CD4-positive, alpha-beta T cell treated with Interleukin-4 for 1 hour (primary cell): ENCODE measurements around the gene ZNF598.
"Not testable (repeated sequence)": the region's sequence is repeated elsewhere in the genome, so short reads cannot be mapped to it uniquely, and the experiment has no call there.

ENCODE experiments used
- DNase-seq, 2 donors: peaks; one replicate each; pipeline ENCODE4 v3.0.0-alpha.2; 2020 to 2022

The ZNF598 gene

GRCh38 chr16:2027024-2028010 lies 17.7 kb upstream of the ZNF598 start:
- DNase-seq, result peak in 1 of 2 donors; percentile 17

DNA sequence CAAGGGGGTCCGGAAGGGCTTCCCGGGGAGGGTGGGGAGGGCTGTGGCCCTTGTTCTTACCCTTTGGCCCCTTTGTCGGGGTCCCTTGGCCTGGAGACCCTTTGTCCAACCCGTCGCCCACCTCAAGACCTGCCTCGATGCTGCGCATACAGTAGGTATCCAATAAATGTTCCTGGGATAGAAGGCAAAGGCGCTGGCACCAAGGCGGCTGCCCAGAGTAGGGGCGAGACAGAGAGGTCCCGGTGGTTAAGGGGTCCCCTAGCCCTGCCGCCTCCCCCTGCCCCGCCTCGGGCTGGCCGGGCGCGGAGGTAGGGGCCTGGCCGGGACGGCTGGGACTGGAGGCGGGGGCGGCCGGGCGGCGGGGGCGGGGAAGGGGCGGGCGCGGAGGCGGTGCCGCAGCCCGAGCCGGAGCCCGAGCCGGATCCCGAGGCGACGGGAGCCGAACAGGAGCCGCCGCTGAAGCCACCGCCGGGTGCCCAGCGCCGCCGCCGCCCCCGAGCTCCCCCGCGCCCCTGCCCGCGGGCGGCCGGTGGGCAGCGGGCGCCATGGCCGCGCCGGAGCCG lies 16.9 kb upstream of the ZNF598 start, which contains the start of gene NHERF2:
TSS of gene NHERF2 (plus strand) at position 442 of the 563 bp plus-strand sequence. CDS start at position 546, 104 bp downstream.
- peak in 1 of 2 donors; percentile 27 for DNase-seq

DNA sequence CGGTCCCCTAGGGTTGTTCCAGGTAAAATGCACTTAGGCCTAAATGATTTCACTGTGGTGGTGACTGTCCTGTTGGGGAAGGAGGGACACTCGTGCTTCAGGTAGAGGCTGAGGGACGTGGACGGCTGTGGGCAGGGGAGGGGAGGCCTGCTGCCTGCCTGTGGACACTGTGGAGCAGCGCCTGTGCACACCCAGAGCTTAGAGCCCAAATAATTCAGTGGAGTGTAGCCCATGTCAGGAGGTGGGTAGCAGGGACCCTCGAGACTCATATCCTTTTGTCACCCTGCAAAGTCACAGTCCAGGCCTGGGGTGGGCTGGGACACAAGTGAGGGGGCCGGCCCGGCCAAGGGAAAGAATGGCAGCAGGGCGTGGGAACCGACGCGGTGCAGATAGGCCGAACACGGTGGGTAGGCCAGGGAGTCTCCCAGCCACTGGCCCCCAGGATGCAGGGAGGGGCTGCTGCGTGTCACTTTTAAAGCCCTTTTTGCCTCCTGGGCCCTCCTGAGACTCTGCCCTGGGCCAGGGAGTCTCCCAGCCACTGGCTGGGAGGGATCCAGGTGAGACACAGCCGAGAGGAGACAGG lies 16.3 kb upstream of the ZNF598 start:
- DNase-seq, result no peak

DNA sequence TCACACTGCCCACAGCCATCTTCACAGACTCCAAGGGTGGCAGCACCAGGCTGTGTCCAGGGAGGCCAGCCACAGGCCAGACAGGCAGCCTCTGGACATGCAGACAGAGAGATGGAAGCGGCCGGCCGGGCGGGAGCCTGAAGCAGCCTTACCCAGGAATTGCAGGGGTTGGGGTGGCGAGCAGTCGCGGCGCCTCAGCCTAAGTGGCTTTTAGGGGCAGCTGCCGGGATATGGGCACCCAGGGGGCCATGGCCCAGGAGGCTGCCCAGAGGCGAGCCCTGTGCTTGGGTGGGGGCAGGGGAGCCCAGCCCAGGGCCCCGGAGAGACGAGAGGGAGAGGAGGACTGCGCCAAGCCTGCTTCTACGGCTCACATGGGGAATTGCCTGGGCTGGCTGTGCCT lies 15.6 kb upstream of the ZNF598 start:
- no peak for DNase-seq

DNA sequence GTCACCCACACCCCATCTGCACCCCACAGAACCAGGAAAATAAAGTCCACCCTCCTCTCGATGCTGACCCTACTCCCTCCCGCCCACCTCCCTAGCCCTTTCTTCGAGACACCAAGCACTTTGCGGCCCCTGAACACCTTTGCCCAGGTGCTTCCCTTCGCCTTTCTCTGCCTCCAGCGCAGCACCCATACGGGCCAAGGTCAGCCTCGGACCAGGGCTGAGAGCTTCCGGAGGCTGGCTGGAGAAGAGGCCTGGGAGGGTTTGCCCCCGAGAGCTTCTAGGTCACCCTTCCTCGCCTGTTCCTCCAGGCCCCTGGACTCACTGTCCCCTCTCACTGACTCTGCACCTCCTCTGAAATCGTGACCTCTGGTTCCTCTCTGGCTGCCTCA lies 14.4 kb upstream of the ZNF598 start:
- DNase-seq, result no peak

DNA sequence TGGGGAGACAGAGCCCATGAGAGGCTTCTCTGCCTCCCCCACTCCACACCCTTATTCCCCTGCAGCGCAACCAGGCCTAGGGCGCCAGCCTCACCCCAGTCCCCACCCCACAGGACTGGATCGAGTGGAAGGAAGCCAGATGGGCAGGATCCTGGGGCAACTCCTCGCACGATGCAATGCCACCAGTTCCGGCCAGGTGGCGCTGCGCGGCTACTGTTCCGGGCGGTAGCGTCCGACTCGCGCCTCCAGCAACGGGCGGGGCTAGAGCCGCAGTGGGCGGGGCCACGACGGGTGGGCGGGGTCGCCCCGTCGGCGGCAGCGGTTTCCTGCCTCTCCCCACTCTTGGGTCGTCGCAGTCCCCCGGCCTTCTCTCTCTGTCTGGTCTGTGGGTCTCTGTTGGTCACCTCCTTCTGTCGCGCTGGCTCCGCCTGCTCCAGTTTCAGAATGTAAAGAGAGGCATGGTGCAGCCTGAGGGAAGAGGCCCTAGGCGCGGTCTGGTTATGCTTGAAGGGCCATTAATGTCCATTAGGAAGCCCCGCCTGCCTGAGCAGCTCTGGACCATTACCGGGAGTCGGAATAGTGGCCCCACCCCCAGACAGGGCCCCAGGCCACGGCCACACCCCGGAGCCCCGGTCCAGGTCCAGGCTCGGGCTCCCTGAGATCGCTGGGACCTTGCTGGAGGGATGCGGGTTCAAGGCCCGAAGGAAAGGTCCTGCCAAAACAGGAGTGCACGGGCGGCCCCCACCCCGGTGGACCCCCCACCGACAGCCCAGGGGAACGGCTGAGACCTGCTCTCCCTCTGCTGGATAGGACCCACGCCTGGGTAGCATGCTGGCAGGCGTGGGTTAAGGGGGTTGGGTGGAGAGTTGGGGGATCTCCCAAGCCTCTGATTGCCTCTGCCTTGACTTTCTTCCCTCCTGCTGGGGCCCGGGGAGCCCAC lies 13.7 kb upstream of the ZNF598 start:
- DNase-seq, result peak; percentile 93 to 95

DNA sequence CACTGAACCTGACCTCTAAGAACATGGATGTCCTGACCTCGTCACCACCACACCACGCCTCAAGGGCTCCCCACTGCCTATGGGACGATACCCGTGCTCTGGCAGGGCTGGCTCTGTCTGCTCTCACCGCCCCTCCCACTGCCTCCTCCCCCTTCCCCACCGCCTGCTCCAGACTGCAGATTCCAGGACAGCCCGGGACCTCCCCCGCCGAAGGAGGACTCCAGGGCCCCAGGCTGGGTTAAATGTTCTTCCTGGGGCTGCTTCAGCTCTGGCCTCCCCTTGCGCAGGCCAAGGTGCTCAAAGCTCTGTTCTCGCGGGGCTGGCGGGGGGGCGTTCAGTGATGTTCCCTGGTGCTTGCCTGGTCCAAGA lies 13.1 kb upstream of the ZNF598 start:
- no peak for DNase-seq

DNA sequence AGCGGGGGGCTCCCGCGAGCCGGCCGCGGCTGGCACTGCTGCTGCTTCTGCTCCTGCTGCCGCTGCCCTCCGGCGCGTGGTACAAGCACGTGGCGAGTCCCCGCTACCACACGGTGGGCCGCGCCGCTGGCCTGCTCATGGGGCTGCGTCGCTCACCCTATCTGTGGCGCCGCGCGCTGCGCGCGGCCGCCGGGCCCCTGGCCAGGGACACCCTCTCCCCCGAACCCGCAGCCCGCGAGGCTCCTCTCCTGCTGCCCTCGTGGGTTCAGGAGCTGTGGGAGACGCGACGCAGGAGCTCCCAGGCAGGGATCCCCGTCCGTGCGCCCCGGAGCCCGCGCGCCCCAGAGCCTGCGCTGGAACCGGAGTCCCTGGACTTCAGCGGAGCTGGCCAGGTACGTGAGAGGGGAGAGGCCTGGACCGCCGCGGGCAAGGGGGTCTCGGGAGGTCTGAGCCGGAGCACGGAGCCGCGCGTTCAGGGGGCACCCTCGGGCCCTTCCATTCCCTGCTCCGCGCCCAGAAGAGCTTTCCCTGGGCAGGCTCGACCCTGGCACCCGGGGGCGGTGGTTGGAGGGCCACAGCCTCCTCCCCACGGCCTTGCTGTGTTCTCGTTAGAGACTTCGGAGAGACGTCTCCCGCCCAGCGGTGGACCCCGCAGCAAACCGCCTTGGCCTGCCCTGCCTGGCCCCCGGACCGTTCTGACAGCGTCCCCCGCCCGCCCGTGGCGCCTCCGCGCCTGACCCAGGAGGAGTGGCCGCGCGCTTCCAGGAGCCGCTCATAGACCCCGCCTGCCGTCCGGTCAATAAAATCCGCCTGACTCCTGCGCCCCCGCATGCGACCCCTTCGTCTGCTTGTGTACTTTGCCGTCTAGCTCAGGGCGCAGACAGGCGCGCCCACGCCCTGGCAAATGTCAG lies 10.6 kb upstream of the ZNF598 start:
- no peak for DNase-seq

- DNase-seq, result no peak
Observed at GRCh38 chr16:2019518-2019920, 9.9 kb upstream of the ZNF598 start, which contains the start of gene NPW. TSS of gene NPW (plus strand) at chr16:2019785.

DNA sequence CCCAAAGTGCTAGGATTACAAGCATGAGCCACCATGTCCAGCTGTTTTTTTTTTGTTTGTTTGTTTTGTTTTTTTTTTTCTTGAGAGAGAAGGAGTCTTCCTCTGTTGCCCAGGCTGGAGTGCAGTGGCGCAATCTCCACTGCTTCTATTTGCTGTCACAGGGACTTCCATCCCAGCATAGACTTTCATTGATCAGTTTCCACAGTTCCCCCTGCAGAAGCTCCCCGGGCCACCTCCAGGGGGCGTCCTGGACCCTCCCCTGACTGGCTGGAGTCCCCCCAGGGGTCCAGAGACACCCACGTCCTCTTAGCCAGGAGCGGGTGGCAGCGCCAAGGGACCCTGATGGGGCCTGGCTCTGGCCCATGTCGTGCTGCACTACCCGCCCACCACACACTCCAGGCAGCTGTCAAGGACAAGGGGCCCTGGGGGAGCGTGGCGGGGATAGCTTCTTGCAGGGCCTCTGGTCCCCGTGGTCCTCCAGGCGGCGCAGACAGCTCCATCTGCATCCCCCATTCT lies 6.8 kb upstream of the ZNF598 start:
- DNase-seq, result no peak

- DNase-seq, result no peak
Observed at GRCh38 chr16:2015947-2016208, 6.3 kb upstream of the ZNF598 start.

- peak in 1 of 2 donors; percentile 49 for DNase-seq
Observed at GRCh38 chr16:2015117-2015946, 5.7 kb upstream of the ZNF598 start.

- DNase-seq, result no peak
Observed at GRCh38 chr16:2013527-2013926, 3.9 kb upstream of the ZNF598 start.

DNA sequence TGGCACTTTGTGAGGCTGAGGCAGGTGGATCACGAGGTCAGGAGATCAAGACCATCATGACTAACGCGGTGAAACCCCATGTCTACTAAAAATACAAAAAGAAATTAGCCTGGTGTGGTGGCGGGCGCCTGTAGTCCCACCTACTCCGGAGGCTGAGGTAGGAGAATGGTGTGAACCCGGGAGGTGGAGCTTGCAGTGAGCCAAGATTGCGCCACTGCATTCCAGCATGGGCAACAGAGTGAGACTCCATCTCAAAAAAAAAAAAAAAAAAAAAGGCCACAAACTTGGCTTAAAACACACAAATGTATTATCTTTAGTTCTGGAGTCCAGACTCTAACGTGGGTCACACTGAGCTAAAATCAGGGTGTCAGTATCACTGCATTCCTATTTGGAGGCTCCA lies 2.1 kb upstream of the ZNF598 start:
- not testable (repeated sequence) for DNase-seq

DNA sequence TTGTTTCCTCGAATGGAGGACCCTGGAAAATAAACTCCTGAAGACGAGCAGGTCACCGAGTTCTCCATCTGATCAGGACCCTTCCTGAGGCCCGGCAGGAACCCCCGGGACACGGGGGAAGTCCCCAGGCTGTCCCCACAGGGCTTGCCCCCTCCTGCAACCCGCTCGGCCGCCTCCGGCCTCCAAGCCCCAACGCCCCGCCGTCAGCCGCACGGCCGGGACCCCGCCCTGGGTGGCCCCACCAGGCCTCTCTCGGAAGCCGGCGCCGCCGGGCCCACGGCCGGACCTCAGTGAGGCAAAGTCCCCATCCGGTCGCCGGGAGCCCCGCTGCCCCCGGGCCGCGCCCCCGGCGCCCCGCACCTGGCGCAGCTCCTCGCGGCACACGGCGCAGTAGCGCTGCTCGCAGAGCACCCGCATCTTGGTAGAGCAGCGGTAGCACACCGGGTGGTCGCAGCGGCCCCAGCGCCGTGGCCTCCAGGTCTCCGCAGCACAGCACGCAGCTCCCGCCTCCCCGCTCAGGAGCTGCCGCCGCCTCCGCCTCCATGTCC lies 383 bp downstream of the ZNF598 start:
- no peak for DNase-seq

DNA sequence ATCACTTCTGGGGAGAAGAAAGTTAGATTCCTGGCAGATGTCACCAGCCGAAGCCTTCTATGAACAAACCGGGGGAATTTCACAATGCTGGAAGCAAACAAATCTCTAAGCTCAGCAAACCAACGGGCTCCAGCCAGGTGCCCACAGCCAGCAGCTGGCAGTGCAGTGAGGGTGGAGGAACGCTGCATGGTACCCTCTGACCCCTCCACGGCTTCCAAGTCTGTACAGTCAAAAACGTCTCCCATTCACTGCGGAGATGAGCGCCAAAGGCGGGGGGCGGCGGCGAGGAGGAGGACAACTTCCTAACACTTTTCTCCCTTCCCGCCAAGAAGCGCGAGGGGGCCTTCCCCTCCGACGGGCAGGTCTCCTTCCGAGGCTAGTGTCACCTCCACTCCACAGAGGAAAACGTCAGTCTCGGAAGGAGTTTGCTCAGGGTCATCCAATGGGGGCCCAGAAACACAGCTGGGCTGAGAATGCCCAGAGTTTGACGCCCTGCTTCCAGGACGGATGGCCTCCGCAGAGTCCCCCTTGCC lies 924 bp downstream of the ZNF598 start:
- DNase-seq, result peak in 1 of 2 donors; percentile 27

DNA sequence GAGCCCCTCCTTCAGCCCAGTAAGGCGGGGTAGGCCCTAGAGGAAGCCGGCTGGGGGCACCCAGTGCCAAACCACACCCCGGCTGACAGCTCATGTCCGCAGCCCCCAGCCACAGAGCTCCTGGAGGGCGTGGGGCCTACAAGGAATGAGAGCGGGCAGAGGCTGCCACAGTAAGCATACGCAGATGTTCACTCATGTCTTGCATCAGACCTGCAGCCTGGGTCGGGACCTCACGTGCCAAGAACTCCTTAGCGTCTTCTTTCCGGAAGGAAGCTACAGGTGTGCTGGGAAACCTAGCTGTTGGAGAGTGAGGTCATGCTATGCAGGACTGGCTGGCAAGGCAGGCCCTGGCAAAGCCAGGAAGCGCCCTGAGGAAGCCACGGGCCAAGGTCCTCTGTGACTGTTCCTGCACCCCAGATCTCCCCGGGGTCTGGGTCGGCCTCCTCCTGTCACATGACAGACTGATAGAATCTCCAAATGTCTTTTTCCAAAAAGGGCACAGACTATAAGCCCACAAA lies 1.6 kb downstream of the ZNF598 start:
- DNase-seq, result peak in 1 of 2 donors; percentile 23

GRCh38 chr16:2007081-2007836 lies 2.4 kb downstream of the ZNF598 start:
- DNase-seq, result no peak

DNA sequence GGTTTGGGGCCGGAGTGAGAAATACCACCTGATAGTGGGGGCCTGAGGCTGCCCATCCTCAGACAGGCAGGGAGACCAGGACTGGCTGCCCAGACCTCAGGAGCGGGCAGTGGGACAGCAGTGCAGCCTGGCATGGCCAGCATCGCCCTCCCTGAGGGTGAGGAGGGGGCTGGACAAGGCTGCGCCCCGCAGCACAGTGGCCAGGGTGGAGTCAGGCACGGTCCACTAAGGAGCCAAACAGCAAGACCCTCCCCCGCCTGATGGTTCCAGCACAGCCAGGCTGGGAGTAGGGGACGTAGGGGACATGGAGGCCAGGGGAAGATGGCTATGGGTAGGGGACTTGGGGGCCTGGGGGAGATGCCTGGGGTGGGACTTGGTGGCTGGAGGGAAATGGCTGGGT lies 3.3 kb downstream of the ZNF598 start:
- no peak for DNase-seq
